Caco-2 (cell line): ENCODE data around the gene HLA-F. TPM values are rescaled to one million over a fixed set of nuclear protein-coding genes. Genes with fewer than 3 reads are reported as not detected.

ENCODE experiments used
- BruUV-seq: library from RNA; stranded (reverse); fragments of 400-500 nt; replicated peaks from 2 replicates; lab custom pipeline; 2021; lab: Mats Ljungman, UMichigan
- CTCF ChIA-PET: fragments of 300-600 bp; sonication (Branson Sonifier 250); formaldehyde crosslinking; loops from one replicate; lab custom pipeline; 2022; ENCODE audit warnings: antibody characterized with exemption; lab: Charles Lee
- POLR2A ChIA-PET: fragments of 300-600 bp; sonication (Branson Sonifier 250); formaldehyde crosslinking; loops from one replicate; lab custom pipeline; 2022; ENCODE audit warnings: antibody characterized with exemption; lab: Charles Lee
- DNase-seq, 2 experiments: peaks; one replicate each; pipeline versions ENCODE4 v3.0.0 to v3.0.0-alpha.2; 2020 to 2022
- H3K27me3 ChIP-seq: replicated peaks from 2 replicates; pipeline ENCODE4 v1.6.0; 2011; ENCODE audit warnings: low read length; ENCODE audit not compliant: control insufficient read depth, insufficient read depth
- H3K36me3 ChIP-seq: 2 replicates; pipeline ENCODE4 v1.5.1; 2011; ENCODE audit warnings: low read length; ENCODE audit not compliant: control insufficient read depth, insufficient read depth
- H3K4me1 ChIP-seq: fragments of 250-450 bp; sonication (Bioruptor Pico); 2 replicates; pipeline ENCODE4 v1.5.1; 2020; ENCODE audit warnings: mild to moderate bottlenecking
- H3K4me3 ChIP-seq: 2 replicates; pipeline ENCODE4 v1.5.1; 2011; ENCODE audit warnings: low read depth, mild to moderate bottlenecking, control low read depth, low read length
- H3K9me3 ChIP-seq: fragments of 250-450 bp; sonication (Bioruptor Pico); 2 replicates; pipeline ENCODE4 v1.5.1; 2020; ENCODE audit warnings: mild to moderate bottlenecking, moderate library complexity
- H3K27ac Mint-ChIP-seq: one replicate; pipeline ENCODE4 v1.8.0; 2022; ENCODE audit warnings: mixed read lengths; ENCODE audit not compliant: unreplicated experiment
- H3K27me3 Mint-ChIP-seq: one replicate; pipeline ENCODE4 v1.8.0; 2022; ENCODE audit warnings: mixed read lengths; ENCODE audit not compliant: insufficient read depth, unreplicated experiment
- H3K36me3 Mint-ChIP-seq: one replicate; pipeline ENCODE4 v1.8.0; 2022; ENCODE audit warnings: mild to moderate bottlenecking, mixed read lengths; ENCODE audit not compliant: insufficient read depth, unreplicated experiment
- H3K4me1 Mint-ChIP-seq: one replicate; pipeline ENCODE4 v1.8.0; 2022; ENCODE audit warnings: low read depth, mixed read lengths; ENCODE audit not compliant: unreplicated experiment
- H3K4me3 Mint-ChIP-seq: one replicate; pipeline ENCODE4 v1.8.0; 2022; ENCODE audit warnings: mild to moderate bottlenecking, moderate library complexity, mixed read lengths; ENCODE audit not compliant: unreplicated experiment
- H3K9me3 Mint-ChIP-seq: one replicate; pipeline ENCODE4 v1.8.0; 2022; ENCODE audit warnings: mixed read lengths; ENCODE audit not compliant: unreplicated experiment
- CTCF ChIP-seq, 2 experiments: fragments of 200-600 bp in 1 of 2; IDR thresholded peaks; 1 replicate in 1 of 2; 2 replicates in 1 of 2; pipeline versions ENCODE4 v1.5.1 to v1.8.0; 2011 to 2022; ENCODE audit warnings: antibody characterized with exemption in 1 of 2, control low read depth in 1 of 2, inconsistent platforms in 1 of 2, low read depth in 1 of 2, low read length in 1 of 2, mild to moderate bottlenecking in 1 of 2, moderate library complexity in 1 of 2; ENCODE audit not compliant: insufficient read depth in 1 of 2, severe bottlenecking in 1 of 2, unreplicated experiment in 1 of 2
- intact Hi-C: fragments of 100-400 bp; cut with micrococcal nuclease; formaldehyde crosslinking; loops from one replicate; pipeline ENCODE4 v1.10.0; 2022; ENCODE audit not compliant: unreplicated experiment
- total RNA-seq: library from RNA; stranded (reverse); gene quantifications from 2 replicates; pipeline ENCODE4 v1.2.3, GENCODE V29; 2022

Gene HLA-F
- total RNA-seq, 1 experiment from 2014 or later = 4.7 TPM

- Mint-ChIP-seq H3K4me1 (no peaks in the 10 kb centered on the region), H3K9me3 (no peaks in the 10 kb centered on the region), H3K27ac (no peak overlapping the region), H3K27me3 (peaks cover 3% of the 10 kb centered on the region), H3K36me3 (no peaks in the 10 kb centered on the region), H3K4me3 (no peak overlapping the region)
- POLR2A ChIA-PET = no interaction called here
- no peak for TF ChIP-seq CTCF (IDR thresholded peaks at IDR 0.05; ENCODE audit: insufficient read depth in 1 of 2, low read depth in 1 of 2, low read length in 1 of 2, severe bottlenecking in 1 of 2, unreplicated experiment in 1 of 2)
- Histone ChIP-seq H3K4me3 (no peak overlapping the region), H3K36me3 (no peaks in the 10 kb centered on the region), H3K4me1 (no peaks in the 10 kb centered on the region), H3K9me3 (no peaks in the 10 kb centered on the region), H3K27me3 (no peaks in the 10 kb centered on the region)
- intact Hi-C loops = no loop called here
- no TSS peak for BruUV-seq
- DNase-seq = no peak
- CTCF ChIA-PET = interaction anchor here (0.7 to 0.9 kb wide), 2 partner anchors 27 to 29 kb away, joined by 3 to 4 read pairs; no protein-coding TSS in a partner anchor
These were observed 46.1 kb upstream of the HLA-F start for GRCh38 chr6:29676981-29677601.

- no peak for DNase-seq
- no peaks in the 10 kb centered on the region for H3K27me3 Mint-ChIP-seq
- POLR2A ChIA-PET = no interaction called here
These were observed 45.1 kb upstream of the HLA-F start for GRCh38 chr6:29678114-29678513.

GRCh38 chr6:29679962-29680361, 43.3 kb upstream of the HLA-F start:
- H3K4me1 ChIP-seq = no peaks in the 10 kb centered on the region
- H3K36me3 ChIP-seq = no peaks in the 10 kb centered on the region
- H3K27me3 ChIP-seq = no peaks in the 10 kb centered on the region
- DNase-seq = no peak
- BruUV-seq = no TSS peak
- no peaks in the 10 kb centered on the region for H3K9me3 ChIP-seq
- no peak overlapping the region for H3K4me3 ChIP-seq
- no peak overlapping the region for H3K27ac Mint-ChIP-seq
- intact Hi-C loops = no loop called here
- H3K4me1 Mint-ChIP-seq = no peaks in the 10 kb centered on the region
- CTCF ChIA-PET = no interaction called here
- no peak for TF ChIP-seq CTCF (IDR thresholded peaks at IDR 0.05; ENCODE audit: insufficient read depth in 1 of 2, low read depth in 1 of 2, low read length in 1 of 2, severe bottlenecking in 1 of 2, unreplicated experiment in 1 of 2)
- POLR2A ChIA-PET = no interaction called here
- no peaks in the 10 kb centered on the region for H3K27me3 Mint-ChIP-seq
- H3K36me3 Mint-ChIP-seq = no peaks in the 10 kb centered on the region
- no peak overlapping the region for H3K4me3 Mint-ChIP-seq
- no peaks in the 10 kb centered on the region for H3K9me3 Mint-ChIP-seq

More at GRCh38 chr6:29678114-29678513, 45.1 kb upstream of the HLA-F start:
- CTCF ChIA-PET = no interaction called here
- no peaks in the 10 kb centered on the region for H3K4me1 ChIP-seq
- Mint-ChIP-seq H3K4me1 (no peaks in the 10 kb centered on the region), H3K36me3 (no peaks in the 10 kb centered on the region), H3K4me3 (no peak overlapping the region), H3K27ac (no peak overlapping the region), H3K9me3 (no peaks in the 10 kb centered on the region)
- no peak for TF ChIP-seq CTCF (IDR thresholded peaks at IDR 0.05; ENCODE audit: insufficient read depth in 1 of 2, low read depth in 1 of 2, low read length in 1 of 2, severe bottlenecking in 1 of 2, unreplicated experiment in 1 of 2)
- H3K36me3 ChIP-seq = no peaks in the 10 kb centered on the region
- no TSS peak for BruUV-seq
- no peaks in the 10 kb centered on the region for H3K27me3 ChIP-seq
- intact Hi-C loops = no loop called here
- no peaks in the 10 kb centered on the region for H3K9me3 ChIP-seq
- no peak overlapping the region for H3K4me3 ChIP-seq
